NCI-H446 treated with DMSO at 0.1 percent for 48 hours (cell line): ENCODE data around the gene TOX3.
A peak's percentile ranks its signal among the peaks of the same experiment; 100 is the strongest.

Experiments
- DNase-seq: peaks from one replicate; lab custom pipeline; 2025; lab: John Stamatoyannopoulos, UW

TOX3 gene

DNA sequence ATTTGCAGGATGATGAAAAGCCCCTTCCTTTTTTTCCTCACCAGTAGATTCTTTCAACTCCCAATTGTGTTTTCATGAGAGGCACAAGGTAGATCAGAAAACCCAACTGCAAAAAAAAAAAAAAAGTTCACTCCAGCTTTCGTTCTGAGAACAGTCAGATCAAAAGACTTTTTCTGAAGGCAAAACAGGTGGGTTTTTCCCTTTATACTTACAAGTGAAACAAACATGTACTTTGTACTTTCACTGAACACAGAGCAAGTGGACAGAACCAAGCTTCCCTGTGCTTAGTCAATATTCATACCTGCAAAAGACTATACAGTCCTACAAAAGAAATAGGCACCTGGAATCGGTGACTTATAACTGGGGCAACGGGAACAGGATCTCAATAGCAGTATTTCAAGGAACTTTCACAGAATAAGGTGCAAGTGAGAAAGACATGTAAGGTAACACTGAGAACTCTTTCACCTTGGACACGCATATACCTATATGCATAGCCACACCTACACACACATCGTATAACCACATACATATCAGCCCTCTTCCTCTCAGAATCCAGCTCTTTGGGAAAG is 54.1 kb downstream of the TOX3 start:
- no peak for DNase-seq

DNA sequence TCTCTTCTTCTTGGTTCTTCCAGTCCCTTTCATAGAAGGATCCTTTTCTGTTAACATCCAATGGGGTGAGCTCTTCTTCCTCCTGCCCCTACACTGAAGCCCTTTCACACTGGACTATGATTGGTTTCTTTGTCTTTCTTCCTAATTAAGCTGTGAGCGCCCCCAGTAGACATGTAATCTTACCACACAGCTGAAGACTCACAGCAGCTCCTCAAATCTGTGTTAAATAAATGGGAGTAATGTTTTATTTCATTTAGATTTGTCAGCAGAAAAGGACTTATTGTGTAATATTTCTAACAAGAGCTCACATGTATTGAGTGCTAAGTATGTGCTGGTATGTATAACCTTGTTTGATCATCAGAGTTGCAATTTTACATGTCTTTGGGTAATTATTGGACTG is 55.7 kb downstream of the TOX3 start:
- no peak for DNase-seq

DNA sequence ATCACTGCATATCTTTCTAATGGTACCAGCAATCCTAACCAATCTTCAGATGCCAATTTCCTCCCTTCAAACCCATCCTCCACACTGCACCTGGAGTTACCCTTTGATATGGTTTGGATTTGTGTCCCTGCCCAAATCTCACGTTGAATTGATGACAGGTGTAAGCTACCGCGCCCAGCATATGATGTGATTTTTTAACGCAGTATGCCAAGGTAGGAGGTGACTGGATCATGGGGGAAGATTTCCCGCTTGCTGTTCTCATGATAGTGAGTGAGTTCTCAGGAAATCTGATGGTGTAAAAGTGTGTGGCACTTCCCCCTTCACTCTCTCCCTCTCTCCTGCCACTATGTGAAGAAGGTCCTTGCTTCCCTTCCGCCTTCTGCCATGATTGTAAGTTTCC is 57.0 kb downstream of the TOX3 start:
- no peak for DNase-seq

DNA sequence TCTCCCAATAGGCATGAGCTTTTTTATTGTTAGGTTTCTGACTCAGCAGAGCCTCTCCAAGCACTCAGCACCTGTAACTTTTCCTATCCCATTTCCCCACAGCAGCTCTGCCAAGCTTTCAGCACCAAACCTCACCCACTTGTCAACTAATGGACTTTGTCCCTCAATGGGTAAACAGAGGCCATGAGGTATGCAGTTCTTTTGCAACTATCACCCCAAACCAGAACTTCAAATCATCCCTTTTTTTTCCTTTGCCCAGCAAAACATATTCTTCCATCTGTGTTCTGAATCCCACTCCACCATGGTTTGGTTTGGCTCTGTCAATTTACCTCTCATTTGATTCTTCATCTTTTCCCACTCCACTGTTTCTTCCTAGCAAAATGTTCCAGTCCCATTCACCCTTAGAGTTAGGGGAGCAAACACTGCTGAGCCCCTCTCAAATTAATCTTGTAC is 58.1 kb downstream of the TOX3 start:
- no peak for DNase-seq

DNA sequence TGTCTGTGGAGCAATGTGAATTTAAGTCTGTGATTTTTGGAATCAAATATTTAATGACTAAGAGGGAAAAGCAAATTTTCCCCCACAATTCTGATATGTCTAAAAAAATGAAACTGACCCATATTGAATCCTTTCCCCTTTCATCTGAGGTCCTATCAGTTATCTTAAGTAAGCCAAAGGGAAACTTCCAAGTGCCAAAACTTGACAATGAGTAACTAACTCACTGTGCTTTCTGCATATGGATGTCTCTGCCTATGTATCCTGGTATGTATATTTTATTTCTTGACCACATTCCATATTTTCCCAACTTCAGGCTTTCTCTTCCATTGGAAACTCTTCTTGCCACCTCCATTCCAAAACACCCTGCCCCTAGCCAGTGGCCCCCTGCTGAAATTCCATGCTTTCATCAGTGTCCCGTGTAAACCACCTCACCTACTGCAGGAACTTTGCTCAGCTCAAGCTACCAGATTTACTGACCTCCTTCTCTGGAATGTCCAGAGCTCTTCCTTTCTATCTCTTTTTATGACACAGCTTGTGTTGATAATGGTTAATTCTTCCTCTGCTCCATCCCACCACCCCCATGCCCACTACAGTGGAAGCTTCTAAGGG is 59.0 kb downstream of the TOX3 start:
- no peak for DNase-seq

DNA sequence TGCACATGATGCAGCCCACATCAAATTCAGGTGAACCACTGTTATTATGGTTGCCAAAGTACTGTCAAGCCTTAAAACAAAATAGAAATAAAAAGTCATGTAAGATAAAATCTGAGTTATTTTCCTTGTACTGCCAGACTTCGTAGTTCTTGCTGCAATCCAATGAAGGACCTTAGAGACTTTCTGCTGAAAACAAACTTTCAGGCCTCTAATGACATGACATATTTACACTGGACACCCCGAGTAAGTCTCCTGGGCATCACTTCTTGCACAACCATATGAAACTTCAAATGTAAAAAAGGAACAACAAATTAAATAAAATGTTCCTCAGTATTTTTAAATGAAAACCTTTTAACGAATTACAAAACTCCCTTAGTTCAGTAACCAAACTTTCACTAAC is 66.7 kb downstream of the TOX3 start:
- no peak for DNase-seq

DNA sequence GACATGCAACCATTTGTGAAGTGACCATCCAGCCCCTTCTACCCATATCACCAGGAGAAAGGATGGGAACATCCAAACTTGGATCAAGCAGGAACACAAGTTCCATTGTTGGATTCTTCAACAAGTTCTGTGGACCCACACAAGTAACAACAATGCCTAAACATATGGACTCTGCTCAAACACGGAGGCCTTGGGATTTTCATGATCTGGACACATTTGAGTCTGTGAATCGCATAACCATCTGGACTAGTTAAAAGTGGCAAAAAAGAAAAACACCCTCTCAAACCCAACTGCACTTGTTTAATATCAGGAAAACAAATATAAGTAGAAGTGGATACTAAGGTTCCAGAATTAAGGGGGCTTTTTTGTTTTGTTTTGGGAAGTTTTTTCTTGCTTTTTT is 70.8 kb downstream of the TOX3 start:
- no peak for DNase-seq

DNA sequence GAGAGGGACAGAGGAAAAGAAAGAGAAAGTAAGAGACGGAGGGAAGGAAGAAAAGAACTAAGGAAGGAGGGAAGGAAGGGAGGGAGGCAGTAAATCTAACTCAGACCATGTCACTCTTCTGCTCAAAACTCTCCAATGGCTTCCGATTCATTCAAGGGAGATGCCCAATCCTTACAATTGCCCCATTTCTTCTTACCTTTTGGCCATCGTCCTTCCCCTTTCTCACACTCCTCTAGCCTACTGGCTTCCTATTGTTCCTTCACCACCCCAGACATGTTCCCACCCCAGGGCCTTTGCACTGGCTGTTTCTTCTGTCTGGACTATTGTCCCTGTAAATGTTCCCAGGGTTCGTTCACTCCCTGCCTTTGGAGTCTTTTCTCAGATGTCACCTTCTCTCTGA is 72.3 kb downstream of the TOX3 start:
- no peak for DNase-seq

DNA sequence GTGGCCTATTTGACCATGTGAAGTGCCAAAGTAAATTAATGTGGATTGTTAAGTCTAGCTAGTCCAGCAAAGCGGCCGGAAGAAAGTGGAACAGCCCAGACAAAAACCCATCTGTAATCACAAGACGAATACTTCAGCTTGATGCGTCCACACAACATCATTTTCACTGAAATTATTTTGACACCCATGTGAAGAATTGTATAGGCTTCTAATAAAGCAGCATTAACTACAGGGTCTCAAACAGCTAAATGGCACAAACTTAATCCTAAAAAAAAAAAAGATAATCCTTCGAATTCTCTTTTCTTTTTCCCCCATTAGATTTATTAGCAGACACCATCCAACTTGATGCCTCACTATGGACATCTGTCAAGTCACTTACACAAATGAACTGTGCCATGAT is 73.8 kb downstream of the TOX3 start:
- no peak for DNase-seq

DNA sequence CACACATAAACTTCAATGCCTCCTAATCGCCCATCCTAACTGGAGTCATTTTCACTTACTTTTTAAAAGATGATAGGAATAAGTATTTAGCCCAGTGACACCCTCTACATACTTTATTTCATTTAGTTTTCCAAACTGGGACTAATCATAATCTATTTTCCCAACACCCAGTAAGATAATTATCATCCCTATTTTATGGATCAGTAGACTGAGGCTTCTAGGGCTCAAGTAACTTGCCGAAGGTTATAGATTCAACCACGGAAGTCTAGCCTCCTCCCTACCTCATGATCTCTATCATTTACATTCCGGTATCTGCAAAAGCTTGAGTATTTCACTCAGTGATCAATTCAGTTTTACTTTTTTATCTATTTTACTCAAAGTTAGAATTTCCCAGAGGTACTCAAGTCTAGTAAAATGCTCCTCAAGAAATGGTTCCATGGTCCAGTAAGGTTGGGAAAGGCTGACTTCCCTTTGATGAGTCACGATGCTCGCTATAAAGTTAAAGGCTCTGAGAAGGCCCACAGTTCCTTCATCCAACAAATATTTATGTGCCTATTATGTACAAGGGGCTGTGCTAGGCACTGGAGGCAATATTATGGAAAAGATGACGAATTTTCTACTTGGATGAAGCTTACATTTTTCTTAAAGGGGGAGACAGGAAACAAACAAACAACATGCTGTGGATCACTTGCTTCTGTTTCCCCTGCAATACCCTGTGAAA is 75.1 kb downstream of the TOX3 start:
- DNase-seq = no peak

DNA sequence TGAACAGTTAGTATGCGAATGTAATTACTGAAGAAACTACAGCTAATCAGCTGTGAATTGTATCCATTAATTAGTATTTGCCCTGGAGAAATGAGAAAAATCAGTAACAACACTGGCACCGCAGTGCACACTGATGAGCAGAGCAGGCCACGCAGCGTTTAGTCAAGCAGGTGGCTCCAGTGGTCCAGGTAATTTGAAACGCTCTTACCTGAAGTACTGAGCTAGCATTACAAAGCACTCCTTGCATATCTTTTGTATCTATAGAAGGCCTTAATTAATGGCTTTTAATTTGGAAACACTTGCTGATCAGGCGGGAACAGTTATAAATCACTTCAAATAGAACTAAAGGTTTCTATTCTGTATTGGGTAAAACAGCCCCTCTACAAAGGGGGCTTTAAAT is 76.4 kb downstream of the TOX3 start:
- DNase-seq = no peak

DNA sequence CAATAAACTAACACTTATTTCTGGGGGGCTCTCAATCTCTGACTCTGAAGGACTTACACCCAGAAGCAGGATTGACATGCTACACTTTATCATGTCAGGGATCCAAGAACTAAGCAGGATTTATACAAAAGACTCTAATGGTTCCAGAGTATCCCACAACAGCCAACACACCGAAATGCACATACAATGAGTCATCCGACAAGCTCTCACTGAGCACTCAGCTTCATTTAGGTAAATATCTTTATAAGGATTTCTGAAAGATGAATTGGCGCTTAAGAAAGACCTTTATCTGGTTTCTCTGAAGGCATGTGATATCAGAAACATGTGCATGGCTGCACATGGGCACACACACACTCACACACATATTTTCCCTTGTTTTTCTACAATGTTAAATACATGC is 77.2 kb downstream of the TOX3 start:
- peak; percentile 17 for DNase-seq

DNA sequence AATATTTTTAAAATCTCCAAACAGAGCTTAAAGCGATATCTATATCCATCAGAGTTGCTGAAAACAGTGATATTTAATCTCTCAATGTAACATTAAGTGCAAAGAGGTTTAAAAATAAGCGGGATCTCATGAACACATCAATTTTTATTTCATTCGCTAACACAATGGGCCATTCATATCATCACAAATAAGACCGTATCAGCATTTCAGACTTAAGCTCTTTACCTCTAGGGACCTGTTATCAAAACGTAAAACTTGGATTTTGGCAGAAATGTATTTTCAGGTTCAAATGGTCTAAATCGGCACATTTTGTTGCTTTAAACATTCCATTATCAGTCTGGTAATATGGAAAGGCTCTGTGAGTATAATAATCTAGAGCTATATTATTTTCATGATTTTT is 77.9 kb downstream of the TOX3 start:
- no peak for DNase-seq

DNA sequence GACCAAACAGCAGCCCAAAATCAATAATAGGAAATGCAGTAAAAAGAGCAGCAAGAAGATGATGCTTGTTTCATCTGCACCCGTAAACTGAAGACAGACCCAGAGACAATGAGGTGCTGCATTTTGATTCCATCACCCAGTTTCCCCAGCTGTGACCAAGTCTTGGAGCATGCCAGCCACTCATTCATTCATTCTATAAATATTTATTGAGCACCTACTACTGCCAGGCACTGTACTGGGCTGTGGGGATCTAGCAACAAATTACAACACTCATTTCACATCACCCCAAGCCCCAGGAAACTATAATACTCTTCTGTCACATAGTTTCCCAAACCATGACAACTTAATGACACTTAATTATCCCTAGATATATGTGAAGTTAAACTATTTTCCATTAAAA is 79.2 kb downstream of the TOX3 start:
- no peak for DNase-seq

DNA sequence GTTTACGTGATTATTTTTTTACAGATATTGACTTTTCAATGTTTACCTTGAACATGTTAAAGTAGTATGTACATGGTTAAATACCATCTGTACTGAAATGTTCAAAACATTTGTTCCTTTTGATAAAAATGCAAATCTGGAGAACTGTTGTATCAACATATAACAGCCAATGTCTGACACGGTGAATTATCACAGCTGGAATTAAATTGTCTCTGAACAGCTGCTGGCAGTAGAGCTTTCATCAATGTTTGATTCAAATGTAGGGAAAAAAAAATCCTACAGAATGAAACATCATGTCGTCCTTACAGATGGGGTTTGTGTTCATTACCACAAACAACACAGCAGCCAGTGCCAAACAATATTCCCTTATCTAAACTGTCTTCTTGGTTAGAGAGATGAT is 79.9 kb downstream of the TOX3 start:
- DNase-seq = no peak

DNA sequence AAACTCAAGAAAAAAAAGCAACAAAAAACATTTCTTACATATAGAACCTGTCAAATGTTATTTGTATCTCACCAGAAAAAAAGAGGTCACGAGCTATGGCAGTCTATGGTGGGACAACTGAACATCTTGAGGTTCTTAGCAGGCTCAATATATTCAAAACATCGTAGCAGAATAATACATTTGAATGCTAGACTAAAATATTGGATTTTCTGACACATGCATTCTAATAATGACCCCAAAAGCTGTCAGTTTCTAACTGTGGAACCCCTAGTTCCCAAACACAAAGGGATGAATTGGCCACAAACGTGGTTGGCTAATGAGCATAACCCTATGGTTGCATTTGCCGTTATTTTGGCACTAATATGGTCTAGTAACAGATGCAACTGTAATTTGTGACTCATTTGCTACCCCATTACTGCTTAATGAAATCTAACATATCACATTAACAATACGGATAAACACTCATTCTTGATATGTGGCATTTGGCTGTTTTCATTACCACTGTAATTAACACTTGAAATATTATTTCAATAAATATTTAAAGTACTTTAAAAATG is 81.2 kb downstream of the TOX3 start:
- peak; percentile 76 for DNase-seq

DNA sequence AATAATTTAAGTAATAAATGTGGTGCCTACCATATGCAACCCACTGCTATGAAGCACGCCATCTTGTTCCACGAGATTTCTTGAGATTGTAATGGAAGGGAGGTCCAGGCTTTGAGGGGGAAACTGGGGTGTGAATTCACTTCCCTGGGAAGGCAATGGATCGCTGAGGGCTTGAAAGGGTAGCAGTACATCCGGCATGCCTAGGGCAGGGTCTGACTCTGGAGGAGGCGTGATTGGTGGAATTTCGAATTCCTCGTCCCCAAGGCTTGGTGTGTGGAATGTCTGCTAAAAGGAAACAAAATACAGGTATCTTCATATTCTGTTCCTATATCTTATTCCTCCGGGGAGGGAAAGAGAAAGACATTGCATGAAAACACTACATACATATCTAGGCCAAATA is 83.0 kb downstream of the TOX3 start:
- DNase-seq = no peak

DNA sequence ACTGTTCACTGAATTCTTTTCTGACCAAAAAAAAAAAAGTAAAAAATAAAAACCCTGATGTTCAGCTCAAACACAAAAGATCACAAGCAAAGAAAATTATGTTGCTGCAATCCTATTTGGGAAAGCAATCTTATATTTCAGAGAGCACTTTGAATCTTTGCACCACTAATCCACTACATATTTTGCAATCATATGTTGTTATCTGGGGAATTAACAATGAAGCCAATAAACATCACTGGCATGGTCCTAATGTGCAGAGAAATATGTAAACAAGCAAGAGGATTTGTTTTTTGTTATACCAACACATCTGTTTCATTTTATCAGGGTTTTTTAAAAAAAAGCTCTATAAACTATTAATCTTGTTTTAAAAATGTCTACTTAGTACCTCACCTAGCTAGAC is 84.1 kb downstream of the TOX3 start:
- DNase-seq = no peak

DNA sequence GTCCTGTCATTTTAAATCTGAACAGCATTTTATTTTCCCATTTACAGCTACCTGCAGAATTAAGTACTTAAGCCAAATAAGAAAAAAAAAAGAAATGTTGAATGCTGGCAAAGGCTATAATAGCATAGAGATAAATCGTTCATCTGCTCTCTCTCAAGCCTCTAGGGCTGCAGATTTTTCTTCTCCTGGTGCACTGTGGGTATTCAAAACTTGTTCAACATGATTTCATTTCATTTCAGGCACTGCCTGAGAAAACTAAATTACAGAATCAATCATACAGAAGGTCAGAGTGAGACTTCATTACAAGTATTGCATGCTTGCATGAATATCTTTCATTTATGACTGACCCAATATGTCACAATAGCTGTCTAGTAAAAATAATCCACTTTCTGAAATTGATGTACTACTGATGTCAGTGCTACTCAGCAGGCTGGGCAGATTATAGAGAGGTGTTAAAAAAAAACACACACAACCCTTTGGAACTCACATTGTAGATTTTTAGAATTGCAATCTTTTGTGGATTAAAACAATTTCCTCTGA is 86.2 kb downstream of the TOX3 start:
- no peak for DNase-seq

DNA sequence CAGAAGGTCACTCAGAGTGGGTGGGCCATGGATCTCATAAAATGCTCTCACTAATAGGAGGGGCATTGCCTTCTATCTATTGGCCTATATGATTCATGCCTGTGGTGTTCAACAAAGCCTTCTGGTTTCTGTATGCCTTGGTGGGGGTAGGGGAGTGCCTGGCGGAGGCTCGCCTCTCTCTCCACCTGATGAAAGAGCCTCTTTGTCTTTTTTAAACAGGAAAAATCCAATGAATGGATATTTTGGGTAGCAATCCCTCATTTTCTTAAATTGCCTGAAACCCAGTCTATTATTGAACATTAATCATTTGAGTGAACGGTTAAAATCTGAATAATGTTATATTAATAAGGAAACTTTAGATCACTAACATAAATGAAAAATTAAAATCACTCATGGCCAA is 90.6 kb downstream of the TOX3 start:
- no peak for DNase-seq

DNA sequence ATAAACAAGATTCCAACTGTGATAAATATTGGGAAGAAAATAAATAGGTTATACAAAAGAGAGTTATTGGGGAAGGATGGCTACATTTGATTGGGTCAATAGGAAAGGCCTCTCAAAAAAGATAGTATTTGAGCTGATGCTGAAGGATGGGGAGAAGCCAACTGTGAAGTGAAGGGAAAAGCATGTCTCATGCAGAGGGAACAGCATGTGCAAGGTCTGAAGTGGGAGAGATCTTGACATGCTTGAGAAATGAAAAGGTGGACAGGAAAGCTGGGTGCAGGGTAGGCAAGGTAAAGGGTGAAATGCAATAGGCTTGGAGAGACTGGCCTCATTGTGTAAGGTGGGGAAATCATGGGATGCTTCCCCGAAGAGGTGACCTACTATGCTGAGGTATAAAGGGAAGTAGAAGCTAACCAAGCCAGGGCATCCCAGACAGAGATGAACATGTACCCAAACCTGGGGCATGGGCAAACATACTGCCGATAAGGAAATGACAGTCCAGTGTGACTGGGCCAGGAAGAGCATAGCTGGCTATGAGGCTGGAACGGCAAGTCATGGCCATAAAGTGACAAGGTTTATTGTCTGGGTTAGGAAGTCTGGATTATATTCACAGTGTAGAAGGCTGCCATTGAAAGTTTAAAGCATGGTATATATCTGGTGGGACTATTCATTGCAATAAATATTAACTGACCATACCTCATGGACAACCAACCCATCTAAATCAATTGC is 91.2 kb downstream of the TOX3 start:
- no peak for DNase-seq

DNA sequence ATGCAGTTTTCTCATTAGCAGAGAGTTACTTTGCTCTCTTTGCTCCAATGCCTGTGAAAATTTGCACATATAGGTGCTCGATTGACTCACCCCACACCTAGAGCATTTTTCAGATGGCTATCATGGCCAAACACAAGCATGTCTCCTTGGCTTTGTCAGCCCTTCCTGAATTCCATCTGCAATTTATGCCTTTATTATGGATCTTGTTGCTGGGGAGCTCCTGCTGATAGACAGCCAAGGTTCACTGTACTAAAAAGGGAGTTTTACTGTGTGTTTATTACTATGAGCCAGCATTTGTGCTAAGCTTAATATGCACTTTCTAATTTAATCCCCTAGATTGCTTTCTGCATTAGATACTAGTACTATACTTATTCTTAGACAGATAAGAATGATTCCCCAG is 93.3 kb downstream of the TOX3 start:
- DNase-seq = no peak
